Measurements from ENCODE around the gene HOXA9.

Gene HOXA9

GRCh38 chr7:27185013-27185853 lies 19.9 kb upstream of the HOXA9 start, which contains the start of gene HOXA11 (continued):
- no peak for TF ChIP-seq MEIS1 (CRISPR knock-in tag; IDR thresholded peaks at IDR 0.05; ENCODE audit: borderline replicate concordance)
- no peak for TF ChIP-seq TRIM28 (IDR thresholded peaks at IDR 0.05; ENCODE audit: borderline replicate concordance, low read length)
- no peak for TF ChIP-seq ZNF48 (tag by site-specific recombination; IDR thresholded peaks at IDR 0.05)
- TF ChIP-seq ZNF280C (tag by site-specific recombination; IDR thresholded peaks at IDR 0.05) = no peak
- no peak; the same call in 1 of the 2 replicates for TF ChIP-seq WT1 (tag by site-specific recombination; IDR thresholded peaks at IDR 0.05)
- TF ChIP-seq PRDM6 (tag by site-specific recombination; IDR thresholded peaks at IDR 0.05) = no peak
- TF ChIP-seq ZBTB21 (tag by site-specific recombination; IDR thresholded peaks at IDR 0.05) = peak; percentile 77
- TF ChIP-seq ZNF677 (tag by site-specific recombination; IDR thresholded peaks at IDR 0.05) = no peak
- TF ChIP-seq, protein P1, sequence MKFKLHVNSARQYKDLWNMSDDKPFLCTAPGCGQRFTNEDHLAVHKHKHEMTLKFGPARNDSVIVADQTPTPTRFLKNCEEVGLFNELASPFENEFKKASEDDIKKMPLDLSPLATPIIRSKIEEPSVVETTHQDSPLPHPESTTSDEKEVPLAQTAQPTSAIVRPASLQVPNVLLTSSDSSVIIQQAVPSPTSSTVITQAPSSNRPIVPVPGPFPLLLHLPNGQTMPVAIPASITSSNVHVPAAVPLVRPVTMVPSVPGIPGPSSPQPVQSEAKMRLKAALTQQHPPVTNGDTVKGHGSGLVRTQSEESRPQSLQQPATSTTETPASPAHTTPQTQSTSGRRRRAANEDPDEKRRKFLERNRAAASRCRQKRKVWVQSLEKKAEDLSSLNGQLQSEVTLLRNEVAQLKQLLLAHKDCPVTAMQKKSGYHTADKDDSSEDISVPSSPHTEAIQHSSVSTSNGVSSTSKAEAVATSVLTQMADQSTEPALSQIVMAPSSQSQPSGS (tag by site-specific recombination; IDR thresholded peaks at IDR 0.05; ENCODE audit: low read depth) = no peak
- no peak for TF ChIP-seq ZNF843 (tag by site-specific recombination; IDR thresholded peaks at IDR 0.05)
- TF ChIP-seq, protein P2, sequence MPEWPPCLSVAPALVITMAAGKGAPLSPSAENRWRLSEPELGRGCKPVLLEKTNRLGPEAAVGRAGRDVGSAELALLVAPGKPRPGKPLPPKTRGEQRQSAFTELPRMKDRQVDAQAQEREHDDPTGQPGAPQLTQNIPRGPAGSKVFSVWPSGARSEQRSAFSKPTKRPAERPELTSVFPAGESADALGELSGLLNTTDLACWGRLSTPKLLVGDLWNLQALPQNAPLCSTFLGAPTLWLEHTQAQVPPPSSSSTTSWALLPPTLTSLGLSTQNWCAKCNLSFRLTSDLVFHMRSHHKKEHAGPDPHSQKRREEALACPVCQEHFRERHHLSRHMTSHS (tag by site-specific recombination; IDR thresholded peaks at IDR 0.05) = no peak
- TF ChIP-seq ZNF311 (tag by site-specific recombination; IDR thresholded peaks at IDR 0.05; ENCODE audit: borderline replicate concordance) = no peak
- TF ChIP-seq ZNF830 (tag by site-specific recombination; IDR thresholded peaks at IDR 0.05; ENCODE audit: low read depth) = no peak
- TF ChIP-seq, protein P3, sequence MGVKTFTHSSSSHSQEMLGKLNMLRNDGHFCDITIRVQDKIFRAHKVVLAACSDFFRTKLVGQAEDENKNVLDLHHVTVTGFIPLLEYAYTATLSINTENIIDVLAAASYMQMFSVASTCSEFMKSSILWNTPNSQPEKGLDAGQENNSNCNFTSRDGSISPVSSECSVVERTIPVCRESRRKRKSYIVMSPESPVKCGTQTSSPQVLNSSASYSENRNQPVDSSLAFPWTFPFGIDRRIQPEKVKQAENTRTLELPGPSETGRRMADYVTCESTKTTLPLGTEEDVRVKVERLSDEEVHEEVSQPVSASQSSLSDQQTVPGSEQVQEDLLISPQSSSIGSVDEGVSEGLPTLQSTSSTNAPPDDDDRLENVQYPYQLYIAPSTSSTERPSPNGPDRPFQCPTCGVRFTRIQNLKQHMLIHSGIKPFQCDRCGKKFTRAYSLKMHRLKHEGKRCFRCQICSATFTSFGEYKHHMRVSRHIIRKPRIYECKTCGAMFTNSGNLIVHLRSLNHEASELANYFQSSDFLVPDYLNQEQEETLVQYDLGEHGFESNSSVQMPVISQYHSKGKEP (tag by site-specific recombination; IDR thresholded peaks at IDR 0.05) = no peak
- TF ChIP-seq, protein P4, sequence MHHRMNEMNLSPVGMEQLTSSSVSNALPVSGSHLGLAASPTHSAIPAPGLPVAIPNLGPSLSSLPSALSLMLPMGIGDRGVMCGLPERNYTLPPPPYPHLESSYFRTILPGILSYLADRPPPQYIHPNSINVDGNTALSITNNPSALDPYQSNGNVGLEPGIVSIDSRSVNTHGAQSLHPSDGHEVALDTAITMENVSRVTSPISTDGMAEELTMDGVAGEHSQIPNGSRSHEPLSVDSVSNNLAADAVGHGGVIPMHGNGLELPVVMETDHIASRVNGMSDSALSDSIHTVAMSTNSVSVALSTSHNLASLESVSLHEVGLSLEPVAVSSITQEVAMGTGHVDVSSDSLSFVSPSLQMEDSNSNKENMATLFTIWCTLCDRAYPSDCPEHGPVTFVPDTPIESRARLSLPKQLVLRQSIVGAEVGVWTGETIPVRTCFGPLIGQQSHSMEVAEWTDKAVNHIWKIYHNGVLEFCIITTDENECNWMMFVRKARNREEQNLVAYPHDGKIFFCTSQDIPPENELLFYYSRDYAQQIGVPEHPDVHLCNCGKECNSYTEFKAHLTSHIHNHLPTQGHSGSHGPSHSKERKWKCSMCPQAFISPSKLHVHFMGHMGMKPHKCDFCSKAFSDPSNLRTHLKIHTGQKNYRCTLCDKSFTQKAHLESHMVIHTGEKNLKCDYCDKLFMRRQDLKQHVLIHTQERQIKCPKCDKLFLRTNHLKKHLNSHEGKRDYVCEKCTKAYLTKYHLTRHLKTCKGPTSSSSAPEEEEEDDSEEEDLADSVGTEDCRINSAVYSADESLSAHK (tag by site-specific recombination; IDR thresholded peaks at IDR 0.05) = no peak
- no peak for TF ChIP-seq ZNF664 (tag by site-specific recombination; IDR thresholded peaks at IDR 0.05)
- no peak for TF ChIP-seq ZNF140 (tag by site-specific recombination; IDR thresholded peaks at IDR 0.05)
- TF ChIP-seq ZNF37A (tag by site-specific recombination; IDR thresholded peaks at IDR 0.05) = no peak
- TF ChIP-seq ZBTB10 (tag by site-specific recombination; IDR thresholded peaks at IDR 0.05) = peak; percentile 78
- peak; percentile 92 for TF ChIP-seq ZXDB (tag by site-specific recombination; IDR thresholded peaks at IDR 0.05)
- TF ChIP-seq ZNF785 (tag by site-specific recombination; IDR thresholded peaks at IDR 0.05) = no peak
- TF ChIP-seq ZNF544 (tag by site-specific recombination; IDR thresholded peaks at IDR 0.05) = no peak
- no peak for TF ChIP-seq ZNF324 (tag by site-specific recombination; IDR thresholded peaks at IDR 0.05)
- TF ChIP-seq, protein P5, sequence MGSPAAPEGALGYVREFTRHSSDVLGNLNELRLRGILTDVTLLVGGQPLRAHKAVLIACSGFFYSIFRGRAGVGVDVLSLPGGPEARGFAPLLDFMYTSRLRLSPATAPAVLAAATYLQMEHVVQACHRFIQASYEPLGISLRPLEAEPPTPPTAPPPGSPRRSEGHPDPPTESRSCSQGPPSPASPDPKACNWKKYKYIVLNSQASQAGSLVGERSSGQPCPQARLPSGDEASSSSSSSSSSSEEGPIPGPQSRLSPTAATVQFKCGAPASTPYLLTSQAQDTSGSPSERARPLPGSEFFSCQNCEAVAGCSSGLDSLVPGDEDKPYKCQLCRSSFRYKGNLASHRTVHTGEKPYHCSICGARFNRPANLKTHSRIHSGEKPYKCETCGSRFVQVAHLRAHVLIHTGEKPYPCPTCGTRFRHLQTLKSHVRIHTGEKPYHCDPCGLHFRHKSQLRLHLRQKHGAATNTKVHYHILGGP (tag by site-specific recombination; IDR thresholded peaks at IDR 0.05) = no peak
- TF ChIP-seq ZNF157 (tag by site-specific recombination; IDR thresholded peaks at IDR 0.05) = no peak
